ACHN (cell line): ENCODE measurements around the gene KRT40.

Experiments
- DNase-seq: peaks from one replicate; pipeline ENCODE4 v3.0.0-alpha.2; 2015
- in situ Hi-C: cut with HindIII; loops from 2 replicates; pipeline ENCODE4 v1.10.0; 2017; ENCODE audit warnings: low sequenced_read_pairs, low pct_ligation_motif_present, low pct_unique_long_range_greater_than_20kb

KRT40 gene

GRCh38 chr17:40932608-40933007 is 51.5 kb downstream of the KRT40 start:
- in situ Hi-C loops = no loop called here
- DNase-seq = no peak

- in situ Hi-C loops = no loop called here
- no peak for DNase-seq
These were observed 52.8 kb downstream of the KRT40 start for GRCh38 chr17:40931311-40931710.
